Activated CD4-positive, alpha-beta memory T cell treated with anti-CD3 and anti-CD28 coated beads, Interleukin-2, amount 10 ng/mL, durations not matched to agents 7 days and 5 days (primary cell): Measurements from ENCODE around the gene ERC2. TPM values are rescaled to one million over a fixed set of nuclear protein-coding genes. Genes with fewer than 3 reads are reported as not detected.

ENCODE experiments used
- CTCF ChIA-PET: fragments of 350-600 bp; sonication (Branson Sonifier 250); formaldehyde crosslinking; loops from one replicate; lab custom pipeline; 2021; ENCODE audit warnings: antibody characterized with exemption, inconsistent platforms; lab: Charles Lee
- POLR2A ChIA-PET: fragments of 350-600 bp; sonication (Branson Sonifier 250); formaldehyde crosslinking; loops from one replicate; lab custom pipeline; 2021; ENCODE audit warnings: antibody characterized with exemption; lab: Charles Lee
- DNase-seq: peaks from one replicate; pipeline ENCODE4 v3.0.0-alpha.2; 2020
- H3K27ac Mint-ChIP-seq: one replicate; pipeline ENCODE4 v1.8.0; 2021; ENCODE audit warnings: mild to moderate bottlenecking, mixed read lengths
- H3K27me3 Mint-ChIP-seq: one replicate; pipeline ENCODE4 v1.8.0; 2021; ENCODE audit warnings: mixed read lengths
- H3K36me3 Mint-ChIP-seq: one replicate; pipeline ENCODE4 v1.8.0; 2021; ENCODE audit warnings: low read depth, mixed read lengths
- H3K4me1 Mint-ChIP-seq: one replicate; pipeline ENCODE4 v1.8.0; 2021; ENCODE audit warnings: mixed read lengths
- H3K4me3 Mint-ChIP-seq: one replicate; pipeline ENCODE4 v1.8.0; 2021; ENCODE audit warnings: mild to moderate bottlenecking, mixed read lengths
- H3K9me3 Mint-ChIP-seq: one replicate; pipeline ENCODE4 v1.8.0; 2021; ENCODE audit warnings: mixed read lengths
- total RNA-seq, 2 experiments: library from RNA; stranded (reverse); gene quantifications; one replicate each; pipeline ENCODE4 v1.2.3, GENCODE V29; 2021

ERC2 gene
- total RNA-seq, 2 experiments from 2014 or later: not detected

DNA sequence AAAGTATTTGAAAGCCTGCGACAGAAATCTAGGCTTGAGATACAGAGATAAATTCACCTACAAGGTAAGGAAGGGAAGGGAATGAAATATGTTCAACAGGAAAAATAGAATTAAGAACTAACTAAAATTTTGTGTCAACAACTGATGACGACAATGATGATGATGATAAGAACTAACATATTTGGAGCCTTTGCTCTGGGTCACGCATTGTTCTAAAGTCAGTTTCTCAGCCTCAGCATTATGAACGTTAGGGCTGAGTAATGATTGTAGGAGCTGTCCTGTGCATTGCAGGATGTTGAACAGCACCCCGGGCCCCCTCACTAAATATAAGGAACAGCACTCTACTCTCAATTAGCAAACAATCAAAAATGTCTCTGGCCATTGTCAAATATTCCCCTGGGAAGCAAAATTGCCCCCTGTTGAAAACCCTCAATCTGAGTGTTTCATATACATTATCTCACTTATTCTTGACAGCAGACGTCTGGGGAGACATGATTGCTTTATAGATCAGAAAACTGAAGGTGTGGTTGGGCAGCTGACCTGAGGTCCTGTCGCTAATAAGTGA, 88.5 kb downstream of the ERC2 start:
- Mint-ChIP-seq H3K4me3 (no peak overlapping the region), H3K36me3 (no peaks in the 10 kb centered on the region), H3K4me1 (no peaks in the 10 kb centered on the region), H3K27ac (no peak overlapping the region), H3K9me3 (peaks cover 8% of the 10 kb centered on the region), H3K27me3 (no peaks in the 10 kb centered on the region)
- POLR2A ChIA-PET: no interaction called here
- CTCF ChIA-PET: no interaction called here
- no peak for DNase-seq

DNA sequence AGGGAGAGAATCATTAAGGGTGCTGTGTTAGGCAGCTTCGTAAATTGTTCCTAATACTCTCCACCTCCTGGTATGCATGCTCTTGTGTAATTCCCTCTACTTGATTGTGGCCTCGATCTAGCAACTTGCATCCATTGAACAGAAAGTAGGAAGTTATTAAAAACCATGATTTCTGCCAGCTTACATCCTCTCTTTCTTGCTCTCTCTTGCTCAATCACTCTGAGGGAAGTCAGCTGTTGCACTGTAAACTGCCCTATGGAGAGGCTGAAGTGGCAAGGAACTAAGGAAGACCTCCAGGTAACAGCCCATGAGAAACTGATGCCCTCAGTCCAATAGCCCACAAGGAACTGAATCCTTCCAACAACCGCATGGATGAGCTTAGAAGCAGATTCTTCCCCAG, 92.6 kb downstream of the ERC2 start:
- no peak for DNase-seq
- no peak overlapping the region for H3K4me3 Mint-ChIP-seq
- ChIA-PET CTCF (no interaction called here), POLR2A (no interaction called here)
- no peaks in the 10 kb centered on the region for H3K4me1 Mint-ChIP-seq
- peaks cover 8% of the 10 kb centered on the region for H3K9me3 Mint-ChIP-seq
- H3K36me3 Mint-ChIP-seq: no peaks in the 10 kb centered on the region
- H3K27me3 Mint-ChIP-seq: peaks cover 4% of the 10 kb centered on the region
- no peak overlapping the region for H3K27ac Mint-ChIP-seq

GRCh38 chr3:56373386-56373785, 94.9 kb downstream of the ERC2 start:
- ChIA-PET CTCF (no interaction called here), POLR2A (no interaction called here)
- no peak overlapping the region for H3K4me3 Mint-ChIP-seq
- no peak for DNase-seq
- H3K9me3 Mint-ChIP-seq: peaks cover 8% of the 10 kb centered on the region
- no peaks in the 10 kb centered on the region for H3K36me3 Mint-ChIP-seq
- H3K4me1 Mint-ChIP-seq: no peaks in the 10 kb centered on the region
- H3K27me3 Mint-ChIP-seq: peaks cover 4% of the 10 kb centered on the region
- no peak overlapping the region for H3K27ac Mint-ChIP-seq

DNA sequence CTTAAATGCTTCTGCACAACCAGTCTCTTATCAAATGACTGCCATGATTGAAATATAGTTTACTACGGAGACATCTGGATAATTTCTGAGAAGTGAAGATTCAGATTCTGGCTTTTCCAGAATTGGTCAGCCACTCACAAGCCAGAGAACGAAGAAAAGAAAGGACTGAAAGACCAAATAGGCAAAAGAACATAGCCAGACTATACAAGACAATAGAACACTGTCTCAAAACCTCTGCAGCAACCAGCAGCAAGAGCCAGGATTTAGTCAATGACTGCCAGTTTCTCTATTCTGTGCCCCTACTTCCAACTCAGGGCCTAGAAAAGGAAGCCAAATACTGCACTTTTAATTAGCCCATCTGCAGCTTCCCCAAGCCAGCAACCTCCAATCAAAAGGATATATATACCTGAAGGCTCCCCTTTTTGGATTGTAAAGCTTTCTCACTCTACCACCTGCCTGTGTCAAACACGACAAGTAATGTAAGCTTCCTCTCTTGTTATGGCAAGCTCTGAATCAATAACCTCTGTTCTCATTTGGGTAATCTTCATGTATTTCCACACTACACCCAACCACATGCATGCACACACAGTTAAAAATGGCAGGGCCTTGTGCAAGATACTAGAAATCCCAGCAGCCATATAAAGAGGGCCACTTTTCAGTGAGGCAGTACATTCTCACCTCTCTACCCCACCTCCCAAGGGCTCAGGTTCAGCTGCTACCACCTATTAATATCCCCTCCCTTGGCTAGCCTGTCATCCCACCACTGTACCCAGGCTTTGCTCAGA, 97.1 kb downstream of the ERC2 start:
- ChIA-PET CTCF (interaction anchor here (1.0 kb wide), 1 partner anchor 115 kb away, joined by 3 read pairs; no protein-coding TSS in a partner anchor), POLR2A (no interaction called here)
- Mint-ChIP-seq H3K9me3 (peaks cover 5% of the 10 kb centered on the region), H3K27ac (no peak overlapping the region), H3K4me3 (no peak overlapping the region), H3K36me3 (no peaks in the 10 kb centered on the region), H3K27me3 (peaks cover 4% of the 10 kb centered on the region), H3K4me1 (no peaks in the 10 kb centered on the region)
- DNase-seq: no peak

- ChIA-PET CTCF (no interaction called here), POLR2A (no interaction called here)
- Mint-ChIP-seq H3K27me3 (peaks cover 8% of the 10 kb centered on the region), H3K36me3 (no peaks in the 10 kb centered on the region), H3K9me3 (no peaks in the 10 kb centered on the region), H3K4me1 (no peaks in the 10 kb centered on the region), H3K4me3 (no peak overlapping the region), H3K27ac (no peak overlapping the region)
- DNase-seq: no peak
Measured at GRCh38 chr3:56369914-56370313, 98.4 kb downstream of the ERC2 start.

- peaks cover 8% of the 10 kb centered on the region for H3K27me3 Mint-ChIP-seq
Measured at GRCh38 chr3:56368846-56369245, 99.4 kb downstream of the ERC2 start.

GRCh38 chr3:56366641-56367162, 101.6 kb downstream of the ERC2 start:
- CTCF ChIA-PET: no interaction called here
- no peak overlapping the region for H3K4me3 Mint-ChIP-seq
- H3K27me3 Mint-ChIP-seq: peaks cover 9% of the 10 kb centered on the region
- no peaks in the 10 kb centered on the region for H3K9me3 Mint-ChIP-seq
- POLR2A ChIA-PET: no interaction called here
- DNase-seq: no peak
- H3K36me3 Mint-ChIP-seq: no peaks in the 10 kb centered on the region
- no peak overlapping the region for H3K27ac Mint-ChIP-seq
- no peaks in the 10 kb centered on the region for H3K4me1 Mint-ChIP-seq

More at GRCh38 chr3:56368846-56369245, 99.4 kb downstream of the ERC2 start:
- DNase-seq: no peak
- ChIA-PET POLR2A (no interaction called here), CTCF (no interaction called here)
- no peaks in the 10 kb centered on the region for H3K4me1 Mint-ChIP-seq
- H3K27ac Mint-ChIP-seq: no peak overlapping the region
- H3K36me3 Mint-ChIP-seq: no peaks in the 10 kb centered on the region
- H3K4me3 Mint-ChIP-seq: no peak overlapping the region
- no peaks in the 10 kb centered on the region for H3K9me3 Mint-ChIP-seq

DNA sequence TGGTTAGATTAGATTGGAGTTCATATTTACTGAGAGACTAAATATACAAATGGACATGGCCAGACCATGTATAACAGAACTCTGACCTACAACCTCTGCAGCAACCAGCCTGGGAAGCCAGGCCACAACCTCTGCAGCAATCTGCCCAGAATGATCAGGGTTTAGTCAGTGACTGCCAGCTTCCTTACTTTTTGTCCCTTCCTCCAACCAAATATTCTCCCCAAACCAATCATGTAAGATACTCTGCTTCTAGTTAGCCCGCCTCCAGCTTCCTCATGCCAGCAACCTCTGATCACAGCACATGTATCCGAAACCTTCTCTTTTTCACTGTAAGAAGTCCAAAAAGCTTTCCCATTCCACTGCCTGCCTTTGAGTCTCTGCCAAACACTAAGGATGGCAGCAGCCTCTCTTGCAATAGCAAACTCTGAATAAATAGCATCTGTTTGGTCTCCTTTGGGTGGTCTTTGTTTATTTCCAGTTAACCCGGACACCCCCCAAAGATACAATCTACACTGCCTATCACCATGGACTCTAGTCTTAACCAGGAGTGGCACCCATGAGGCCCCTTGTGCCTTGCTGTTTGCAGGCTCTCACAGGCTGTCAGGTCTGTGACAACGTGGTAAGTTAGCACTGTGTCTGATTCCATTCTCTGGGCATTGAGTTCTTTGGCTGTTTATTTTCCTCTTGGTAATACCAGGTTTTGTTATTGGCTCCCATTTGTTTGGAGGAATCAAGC, 102.2 kb downstream of the ERC2 start:
- no peak overlapping the region for H3K4me3 Mint-ChIP-seq
- peaks cover 9% of the 10 kb centered on the region for H3K27me3 Mint-ChIP-seq
- H3K4me1 Mint-ChIP-seq: no peaks in the 10 kb centered on the region
- no peaks in the 10 kb centered on the region for H3K9me3 Mint-ChIP-seq
- H3K36me3 Mint-ChIP-seq: no peaks in the 10 kb centered on the region
- ChIA-PET POLR2A (no interaction called here), CTCF (no interaction called here)
- DNase-seq: no peak
- H3K27ac Mint-ChIP-seq: no peak overlapping the region

DNA sequence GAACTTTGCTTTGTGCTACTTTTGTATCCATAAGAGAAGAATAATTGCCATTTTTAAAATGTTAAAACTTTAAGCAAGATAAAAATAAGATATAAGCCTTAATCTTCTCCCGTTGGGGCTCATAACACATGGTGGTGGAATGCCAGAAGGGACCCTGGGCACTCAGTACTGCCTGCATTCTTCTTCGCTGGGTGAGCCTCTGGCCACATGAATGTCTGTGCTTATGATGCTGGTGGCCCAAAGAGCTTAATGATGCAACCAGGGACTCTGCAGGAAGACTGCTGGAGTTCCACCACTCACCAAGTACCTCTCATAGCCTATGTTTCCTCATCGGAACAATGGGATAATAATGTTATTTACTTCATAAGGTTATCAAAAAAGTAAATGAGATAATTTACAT, 103.6 kb downstream of the ERC2 start:
- Mint-ChIP-seq H3K9me3 (no peaks in the 10 kb centered on the region), H3K4me1 (no peaks in the 10 kb centered on the region), H3K27ac (no peak overlapping the region), H3K36me3 (no peaks in the 10 kb centered on the region), H3K4me3 (no peak overlapping the region), H3K27me3 (peaks cover 9% of the 10 kb centered on the region)
- ChIA-PET POLR2A (no interaction called here), CTCF (interaction anchor here (1.0 kb wide), 1 partner anchor 17 kb away, joined by 4 read pairs; no protein-coding TSS in a partner anchor)
- no peak for DNase-seq

GRCh38 chr3:56363720-56364119, 104.5 kb downstream of the ERC2 start:
- H3K4me3 Mint-ChIP-seq: no peak overlapping the region
- POLR2A ChIA-PET: no interaction called here
- H3K36me3 Mint-ChIP-seq: no peaks in the 10 kb centered on the region
- CTCF ChIA-PET: interaction anchor here (1.0 kb wide), 1 partner anchor 16 kb away, joined by 4 read pairs; no protein-coding TSS in a partner anchor
- no peak overlapping the region for H3K27ac Mint-ChIP-seq
- no peaks in the 10 kb centered on the region for H3K4me1 Mint-ChIP-seq
- no peaks in the 10 kb centered on the region for H3K9me3 Mint-ChIP-seq
- H3K27me3 Mint-ChIP-seq: peaks cover 9% of the 10 kb centered on the region
- no peak for DNase-seq

- no peak for DNase-seq
- POLR2A ChIA-PET: no interaction called here
- no peaks in the 10 kb centered on the region for H3K4me1 Mint-ChIP-seq
- no peaks in the 10 kb centered on the region for H3K9me3 Mint-ChIP-seq
- no peak overlapping the region for H3K4me3 Mint-ChIP-seq
- H3K27ac Mint-ChIP-seq: no peak overlapping the region
- peaks cover 9% of the 10 kb centered on the region for H3K27me3 Mint-ChIP-seq
- CTCF ChIA-PET: no interaction called here
- H3K36me3 Mint-ChIP-seq: no peaks in the 10 kb centered on the region
Measured at GRCh38 chr3:56361731-56362130, 106.5 kb downstream of the ERC2 start.

DNA sequence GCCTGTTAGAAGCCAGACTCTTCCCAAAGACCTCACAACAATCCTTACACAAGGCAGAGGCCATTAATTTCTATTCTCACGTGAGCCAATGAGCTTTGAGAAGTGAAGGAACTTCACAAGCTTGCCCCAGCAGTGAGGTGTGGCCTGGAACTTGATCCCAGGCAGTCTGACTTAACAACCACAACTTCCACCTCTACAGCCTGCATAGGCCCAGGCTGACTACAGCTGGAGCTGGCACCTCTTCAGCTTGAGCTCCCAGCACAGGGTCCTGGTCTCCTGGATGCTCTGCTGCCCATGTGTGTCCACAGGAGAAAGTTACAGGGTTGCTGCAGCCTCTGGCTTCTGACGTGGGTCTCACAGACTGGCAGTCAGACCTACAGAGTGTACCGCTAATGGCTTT, 111.0 kb downstream of the ERC2 start:
- CTCF ChIA-PET: no interaction called here
- no peak for DNase-seq
- Mint-ChIP-seq H3K27me3 (no peaks in the 10 kb centered on the region), H3K36me3 (no peaks in the 10 kb centered on the region), H3K27ac (no peak overlapping the region), H3K9me3 (no peaks in the 10 kb centered on the region), H3K4me3 (no peak overlapping the region), H3K4me1 (no peaks in the 10 kb centered on the region)
- POLR2A ChIA-PET: no interaction called here

DNA sequence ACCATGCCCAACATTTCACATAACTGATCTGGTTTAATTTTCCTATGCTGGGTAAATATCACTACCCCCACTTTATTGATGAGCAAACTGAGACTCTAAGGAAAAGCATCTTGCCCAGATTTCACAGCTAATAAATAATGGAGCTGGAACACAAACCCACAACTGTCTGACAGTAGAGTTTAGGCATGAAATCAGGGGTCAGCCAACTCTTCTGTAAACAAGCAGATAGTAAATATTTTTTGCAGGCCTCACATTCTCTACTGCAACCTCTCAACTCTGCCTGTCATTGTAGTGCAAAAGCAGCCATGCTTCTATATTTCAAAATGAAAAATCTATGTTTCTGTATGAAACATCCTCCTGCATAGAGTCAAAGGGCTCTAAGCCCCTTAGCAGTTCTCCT, 111.5 kb downstream of the ERC2 start:
- ChIA-PET CTCF (no interaction called here), POLR2A (no interaction called here)
- no peaks in the 10 kb centered on the region for H3K36me3 Mint-ChIP-seq
- no peak overlapping the region for H3K4me3 Mint-ChIP-seq
- H3K4me1 Mint-ChIP-seq: no peaks in the 10 kb centered on the region
- no peaks in the 10 kb centered on the region for H3K27me3 Mint-ChIP-seq
- DNase-seq: no peak
- no peaks in the 10 kb centered on the region for H3K9me3 Mint-ChIP-seq
- no peak overlapping the region for H3K27ac Mint-ChIP-seq
